BE2C (cell line): Measurements from ENCODE around the gene ADGRF5.

Experiments
- DNase-seq: peaks from one replicate; pipeline ENCODE4 v3.0.0-alpha.2; 2020
- H3K27me3 ChIP-seq: fragments of 250-450 bp; sonication (Bioruptor Pico); 2 replicates; pipeline ENCODE4 v1.5.1; 2020; ENCODE audit warnings: mild to moderate bottlenecking
- H3K36me3 ChIP-seq: fragments of 250-450 bp; sonication (Bioruptor Pico); 2 replicates; pipeline ENCODE4 v1.5.1; 2020; ENCODE audit warnings: mild to moderate bottlenecking
- H3K4me1 ChIP-seq: fragments of 250-450 bp; sonication (Bioruptor Pico); 2 replicates; pipeline ENCODE4 v1.5.1; 2020
- H3K4me3 ChIP-seq: 2 replicates; pipeline ENCODE4 v1.5.1; 2011; ENCODE audit warnings: low read depth, low read length
- H3K9me3 ChIP-seq: fragments of 250-450 bp; sonication (Bioruptor Pico); 2 replicates; pipeline ENCODE4 v1.5.1; 2020
- TF ChIP-seq, protein P1 (sequence below): IDR thresholded peaks from 2 replicates; pipeline ENCODE4 v1.5.1; 2012; ENCODE audit warnings: mild to moderate bottlenecking, low read depth, low read length

The ADGRF5 gene

GRCh38 chr6:46915866-46916265, 5.9 kb downstream of the ADGRF5 start:
- TF ChIP-seq, protein P1, sequence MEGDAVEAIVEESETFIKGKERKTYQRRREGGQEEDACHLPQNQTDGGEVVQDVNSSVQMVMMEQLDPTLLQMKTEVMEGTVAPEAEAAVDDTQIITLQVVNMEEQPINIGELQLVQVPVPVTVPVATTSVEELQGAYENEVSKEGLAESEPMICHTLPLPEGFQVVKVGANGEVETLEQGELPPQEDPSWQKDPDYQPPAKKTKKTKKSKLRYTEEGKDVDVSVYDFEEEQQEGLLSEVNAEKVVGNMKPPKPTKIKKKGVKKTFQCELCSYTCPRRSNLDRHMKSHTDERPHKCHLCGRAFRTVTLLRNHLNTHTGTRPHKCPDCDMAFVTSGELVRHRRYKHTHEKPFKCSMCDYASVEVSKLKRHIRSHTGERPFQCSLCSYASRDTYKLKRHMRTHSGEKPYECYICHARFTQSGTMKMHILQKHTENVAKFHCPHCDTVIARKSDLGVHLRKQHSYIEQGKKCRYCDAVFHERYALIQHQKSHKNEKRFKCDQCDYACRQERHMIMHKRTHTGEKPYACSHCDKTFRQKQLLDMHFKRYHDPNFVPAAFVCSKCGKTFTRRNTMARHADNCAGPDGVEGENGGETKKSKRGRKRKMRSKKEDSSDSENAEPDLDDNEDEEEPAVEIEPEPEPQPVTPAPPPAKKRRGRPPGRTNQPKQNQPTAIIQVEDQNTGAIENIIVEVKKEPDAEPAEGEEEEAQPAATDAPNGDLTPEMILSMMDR, result no peak
- no peaks in the 10 kb centered on the region for H3K9me3 ChIP-seq
- no peak for DNase-seq
- H3K27me3 ChIP-seq, result no peaks in the 10 kb centered on the region; the same call in 1 of the 2 replicates
- no peaks in the 10 kb centered on the region for H3K4me1 ChIP-seq
- no peak overlapping the region for H3K4me3 ChIP-seq
- H3K36me3 ChIP-seq, result no peaks in the 10 kb centered on the region

DNA sequence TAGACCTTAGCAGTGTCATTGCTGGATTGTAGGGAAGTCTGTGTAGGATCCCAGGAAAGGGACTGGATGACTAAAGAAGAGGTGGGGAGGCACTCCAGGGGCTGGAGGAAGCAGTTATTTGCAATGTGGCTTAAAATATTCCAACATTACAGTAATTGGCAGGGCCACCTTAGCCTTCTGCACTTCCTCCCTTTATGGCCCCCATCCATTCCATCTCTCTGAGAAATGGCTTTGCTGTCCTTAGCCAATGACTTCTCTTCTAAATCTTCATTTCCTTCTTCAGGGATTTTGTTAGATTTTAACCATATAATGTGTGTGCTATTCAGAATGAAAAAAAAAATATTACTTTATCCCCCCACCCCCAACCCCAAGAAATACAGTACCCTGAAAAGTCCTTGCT, 6.4 kb downstream of the ADGRF5 start:
- no peaks in the 10 kb centered on the region for H3K36me3 ChIP-seq
- H3K4me3 ChIP-seq, result no peak overlapping the region
- TF ChIP-seq, protein P1, result no peak
- no peaks in the 10 kb centered on the region for H3K9me3 ChIP-seq
- H3K27me3 ChIP-seq, result no peaks in the 10 kb centered on the region; the same call in 1 of the 2 replicates
- H3K4me1 ChIP-seq, result no peaks in the 10 kb centered on the region
- no peak for DNase-seq

- H3K36me3 ChIP-seq, result no peaks in the 10 kb centered on the region
- no peaks in the 10 kb centered on the region for H3K9me3 ChIP-seq
- TF ChIP-seq, protein P1, result no peak
- no peaks in the 10 kb centered on the region for H3K4me1 ChIP-seq
- DNase-seq, result no peak
- H3K27me3 ChIP-seq, result no peaks in the 10 kb centered on the region; the same call in 1 of the 2 replicates
- H3K4me3 ChIP-seq, result no peak overlapping the region
These were observed 7.4 kb downstream of the ADGRF5 start for GRCh38 chr6:46914279-46914810.

GRCh38 chr6:46909371-46909770, 12.4 kb downstream of the ADGRF5 start:
- no peak overlapping the region for H3K4me3 ChIP-seq
- H3K4me1 ChIP-seq, result no peaks in the 10 kb centered on the region
- no peaks in the 10 kb centered on the region for H3K27me3 ChIP-seq
- TF ChIP-seq, protein P1, result no peak
- DNase-seq, result no peak
- no peaks in the 10 kb centered on the region for H3K36me3 ChIP-seq
- no peaks in the 10 kb centered on the region for H3K9me3 ChIP-seq

DNA sequence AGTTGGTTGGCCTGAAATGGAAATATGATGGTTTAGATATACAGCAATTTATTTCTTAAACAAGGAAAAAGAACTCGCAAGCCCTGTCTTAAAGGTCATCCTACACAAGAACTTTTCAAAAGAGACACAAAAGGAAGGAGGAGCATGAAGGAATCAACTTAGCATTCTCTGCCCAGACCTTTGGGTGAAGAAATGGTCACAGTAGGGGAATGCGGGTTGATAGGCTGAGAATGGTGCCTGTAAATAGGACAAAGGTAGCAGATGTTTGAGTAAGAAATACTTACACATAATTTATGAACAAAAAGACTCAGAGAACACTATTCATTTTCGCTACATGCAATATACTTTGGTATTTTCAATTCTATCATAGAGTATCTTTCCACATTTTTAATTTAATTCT, 15.0 kb downstream of the ADGRF5 start:
- TF ChIP-seq, protein P1, result no peak
- Histone ChIP-seq H3K9me3 (no peaks in the 10 kb centered on the region), H3K36me3 (no peaks in the 10 kb centered on the region), H3K27me3 (no peaks in the 10 kb centered on the region), H3K4me3 (no peak overlapping the region), H3K4me1 (no peaks in the 10 kb centered on the region)
- DNase-seq, result no peak

DNA sequence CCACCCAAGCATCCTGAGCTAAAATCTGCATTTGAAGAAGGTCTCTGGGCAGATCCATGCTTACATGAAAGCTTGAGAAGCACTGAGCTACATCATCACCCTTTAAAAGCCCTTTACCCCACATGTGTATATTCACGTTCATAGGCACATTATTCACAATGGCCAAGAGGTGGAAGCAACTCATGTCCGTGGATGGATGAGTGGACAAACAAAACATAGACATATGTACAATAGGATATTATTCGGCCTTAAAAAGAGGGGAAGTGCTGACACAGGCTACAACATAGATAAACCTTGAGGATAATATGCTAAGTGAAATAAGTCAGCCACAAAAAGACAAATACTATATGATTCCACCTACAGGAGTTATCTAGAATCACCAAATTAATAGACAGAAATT, 17.6 kb downstream of the ADGRF5 start:
- no peaks in the 10 kb centered on the region for H3K27me3 ChIP-seq
- no peaks in the 10 kb centered on the region for H3K36me3 ChIP-seq
- no peak overlapping the region for H3K4me3 ChIP-seq
- TF ChIP-seq, protein P1, result no peak
- DNase-seq, result no peak
- H3K9me3 ChIP-seq, result no peaks in the 10 kb centered on the region
- no peaks in the 10 kb centered on the region for H3K4me1 ChIP-seq
